Natural killer cell (primary cell): Measurements from ENCODE around the gene KLHL30. TPM values are rescaled to one million over a fixed set of nuclear protein-coding genes. Genes with fewer than 3 reads are reported as not detected.
A peak's percentile ranks its signal among the peaks of the same experiment; 100 is the strongest.

Experiments
- ATAC-seq, 3 donors: fragments of 150-1000 bp in 2 of 3; fragments of 200-7000 bp in 1 of 3; cut with Tn5 transposase; 1 replicate in 1 of 3; 2 replicates in 2 of 3; pipeline ENCODE4 v1.10.0; 2021; ENCODE audit warnings: mild to moderate bottlenecking in 2 of 3, moderate library complexity in 2 of 3
- DNase-seq, 2 donors: peaks; one replicate each; pipeline versions ENCODE4 v3.0.0 to v3.0.0-alpha.2; 2013 to 2021; ENCODE audit warnings: mixed read lengths in 1 of 2
- H3K27ac ChIP-seq: one replicate; pipeline ENCODE4 v1.5.1; 2013; ENCODE audit warnings: mild to moderate bottlenecking, low read length
- H3K27me3 ChIP-seq: one replicate; pipeline ENCODE4 v1.6.1; 2013; ENCODE audit warnings: low read length; ENCODE audit not compliant: control insufficient read depth, insufficient read depth
- H3K36me3 ChIP-seq: one replicate; pipeline ENCODE4 v1.6.1; 2013; ENCODE audit warnings: low read length; ENCODE audit not compliant: control insufficient read depth, insufficient read depth
- H3K4me1 ChIP-seq: one replicate; pipeline ENCODE4 v1.6.1; 2013; ENCODE audit warnings: low read length; ENCODE audit not compliant: control insufficient read depth, insufficient read depth
- H3K4me3 ChIP-seq: one replicate; pipeline ENCODE4 v1.5.1; 2013; ENCODE audit warnings: low read length
- H3K9me3 ChIP-seq: one replicate; pipeline ENCODE4 v1.6.1; 2013; ENCODE audit warnings: low read length; ENCODE audit not compliant: control insufficient read depth, insufficient read depth
- H3K27ac Mint-ChIP-seq, 2 donors: one replicate each; pipeline ENCODE4 v1.8.0; 2022; ENCODE audit warnings: mild to moderate bottlenecking in 2 of 2, mixed read lengths in 2 of 2, moderate library complexity in 1 of 2
- H3K27me3 Mint-ChIP-seq, 2 donors: one replicate each; pipeline ENCODE4 v1.8.0; 2022; ENCODE audit warnings: low read depth in 2 of 2, mixed read lengths in 2 of 2
- H3K36me3 Mint-ChIP-seq: one replicate; pipeline ENCODE4 v1.8.0; 2022; ENCODE audit warnings: mixed read lengths
- H3K4me1 Mint-ChIP-seq, 2 donors: one replicate each; pipeline ENCODE4 v1.8.0; 2022; ENCODE audit warnings: mixed read lengths in 2 of 2
- H3K4me3 Mint-ChIP-seq: one replicate; pipeline ENCODE4 v1.8.0; 2022; ENCODE audit warnings: mild to moderate bottlenecking, moderate library complexity, mixed read lengths
- H3K9me3 Mint-ChIP-seq, 2 donors: one replicate each; pipeline ENCODE4 v1.8.0; 2022; ENCODE audit warnings: mixed read lengths in 2 of 2
- CTCF ChIP-seq: fragments of 200-600 bp; IDR thresholded peaks from one replicate; pipeline ENCODE4 v1.8.0; 2022; ENCODE audit warnings: antibody characterized with exemption
- WGBS: methylation state at CpG from one replicate; pipeline ENCODE4 v1.1.7; 2013; ENCODE audit warnings: missing lambda C conversion rate; ENCODE audit not compliant: insufficient coverage; 5-methylcytosine and 5-hydroxymethylcytosine counted together
- intact Hi-C: fragments of 100-400 bp; cut with micrococcal nuclease; formaldehyde crosslinking; loops from one replicate; pipeline ENCODE4 v1.14.2; 2022
- total RNA-seq, 4 donors: library from RNA; stranded (reverse); fragments of 120-200 nt in 1 of 4; gene quantifications; one replicate each; pipeline versions ENCODE4 v1.2.3 to v1.2.4, GENCODE V29; 2013 to 2022

The KLHL30 gene
- total RNA-seq, 3 donors from 2014 or later (not counting 1 experiment from before 2014, with no cell fraction given), result not detected

GRCh38 chr2:238097988-238098871 lies 40.2 kb upstream of the KLHL30 start:
- no peak for TF ChIP-seq CTCF
- peaks cover 2% of the 10 kb centered on the region for H3K36me3 ChIP-seq
- Mint-ChIP-seq H3K4me3 (no peak overlapping the region), H3K9me3 (no peaks in the 10 kb centered on the region), H3K36me3 (no peaks in the 10 kb centered on the region), H3K4me1 (no peaks in the 10 kb centered on the region), H3K27me3 (no peaks in the 10 kb centered on the region), H3K27ac (no peak overlapping the region)
- H3K9me3 ChIP-seq, result no peaks in the 10 kb centered on the region
- H3K4me3 ChIP-seq, result no peak overlapping the region
- intact Hi-C loops, result no loop called here
- peak in 1 of 2 donors; percentile 33 for DNase-seq
- peaks cover 6% of the 10 kb centered on the region for H3K4me1 ChIP-seq
- ATAC-seq, result peak; percentile 73 to 85 (median 81)
- no peaks in the 10 kb centered on the region for H3K27me3 ChIP-seq
- H3K27ac ChIP-seq, result no peak overlapping the region
- WGBS, result 91% methylated on average over 34 of the region's 37 CpGs

- H3K27ac Mint-ChIP-seq, result no peak overlapping the region
- H3K4me3 Mint-ChIP-seq, result no peak overlapping the region
- TF ChIP-seq CTCF, result no peak
- no peaks in the 10 kb centered on the region for H3K27me3 ChIP-seq
- H3K36me3 Mint-ChIP-seq, result no peaks in the 10 kb centered on the region
- ATAC-seq (no peak), DNase-seq (no peak)
- peaks cover 2% of the 10 kb centered on the region for H3K36me3 ChIP-seq
- H3K27ac ChIP-seq, result no peak overlapping the region
- 59% methylated on average over 17 of the region's 17 CpGs for WGBS
- no peaks in the 10 kb centered on the region for H3K9me3 Mint-ChIP-seq
- H3K4me1 Mint-ChIP-seq, result no peaks in the 10 kb centered on the region
- H3K9me3 ChIP-seq, result no peaks in the 10 kb centered on the region
- no peaks in the 10 kb centered on the region for H3K27me3 Mint-ChIP-seq
- H3K4me3 ChIP-seq, result no peak overlapping the region
- peaks cover 6% of the 10 kb centered on the region for H3K4me1 ChIP-seq
- intact Hi-C loops, result no loop called here
Measured at GRCh38 chr2:238098901-238099713, 39.4 kb upstream of the KLHL30 start.

- Mint-ChIP-seq H3K4me1 (no peaks in the 10 kb centered on the region), H3K27ac (no peak overlapping the region), H3K4me3 (no peak overlapping the region), H3K36me3 (no peaks in the 10 kb centered on the region), H3K9me3 (no peaks in the 10 kb centered on the region), H3K27me3 (no peaks in the 10 kb centered on the region)
- no peak overlapping the region for H3K4me3 ChIP-seq
- no peaks in the 10 kb centered on the region for H3K9me3 ChIP-seq
- H3K36me3 ChIP-seq, result peaks cover 2% of the 10 kb centered on the region
- no peak for TF ChIP-seq CTCF
- intact Hi-C loops, result no loop called here
- H3K27me3 ChIP-seq, result no peaks in the 10 kb centered on the region
- ATAC-seq (no peak), DNase-seq (no peak)
- peaks cover 6% of the 10 kb centered on the region for H3K4me1 ChIP-seq
- H3K27ac ChIP-seq, result no peak overlapping the region
- 91% methylated on average over 10 of the region's 10 CpGs for WGBS
Measured at GRCh38 chr2:238099714-238100048, 38.8 kb upstream of the KLHL30 start.
